Non-pigmented ciliary epithelial cell (primary cell): ENCODE measurements around the gene NEO1.

Experiments used
- DNase-seq: peaks from one replicate; pipeline ENCODE4 v3.0.0-alpha.2; 2010; ENCODE audit warnings: low read depth

The NEO1 gene

GRCh38 chr15:73330206-73331051 is 278.2 kb downstream of the NEO1 start:
- no peak for DNase-seq

DNA sequence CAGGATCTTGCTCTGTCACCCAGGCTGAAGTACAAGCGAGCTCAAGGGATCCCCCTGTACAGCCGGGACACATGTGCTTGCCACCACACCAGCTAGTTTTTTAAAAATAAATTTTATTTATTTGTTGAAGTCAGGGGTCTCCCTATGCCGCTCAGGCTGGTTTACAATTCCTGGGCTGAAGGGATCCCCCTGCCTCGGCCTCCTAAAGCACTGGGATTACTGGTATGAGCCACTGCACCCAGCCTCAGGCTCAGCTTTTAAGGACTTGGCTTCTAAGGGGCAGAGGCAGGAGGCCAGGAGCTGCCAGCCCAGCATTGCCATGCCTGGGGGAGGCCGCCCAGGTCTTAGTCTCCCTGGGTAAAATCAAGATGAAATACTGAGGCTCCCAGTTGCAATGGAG is 279.2 kb downstream of the NEO1 start:
- DNase-seq: no peak

- no peak for DNase-seq
Observed at GRCh38 chr15:73331991-73332925, 280.0 kb downstream of the NEO1 start.

DNA sequence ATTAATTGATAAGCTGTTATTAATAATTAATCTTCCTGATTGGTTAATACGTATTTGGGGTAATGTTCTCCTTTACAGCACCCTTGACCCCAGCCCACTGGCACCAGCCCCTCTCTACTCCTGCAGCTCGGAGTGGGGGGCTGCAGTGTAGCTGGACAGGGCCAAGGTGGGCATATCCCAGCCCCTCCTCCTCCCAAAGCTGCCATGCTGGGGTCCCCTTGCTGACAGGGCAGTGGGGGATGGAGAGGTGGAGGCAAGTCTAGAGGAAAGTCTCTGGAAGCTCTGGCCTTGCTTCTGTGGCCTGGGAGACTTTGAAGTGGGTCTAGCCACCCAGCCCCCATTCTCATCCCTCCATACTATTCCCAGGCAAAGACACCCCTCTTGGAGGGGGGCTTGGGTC is 280.7 kb downstream of the NEO1 start:
- no peak for DNase-seq

GRCh38 chr15:73334086-73334485 is 281.8 kb downstream of the NEO1 start:
- DNase-seq: no peak

DNA sequence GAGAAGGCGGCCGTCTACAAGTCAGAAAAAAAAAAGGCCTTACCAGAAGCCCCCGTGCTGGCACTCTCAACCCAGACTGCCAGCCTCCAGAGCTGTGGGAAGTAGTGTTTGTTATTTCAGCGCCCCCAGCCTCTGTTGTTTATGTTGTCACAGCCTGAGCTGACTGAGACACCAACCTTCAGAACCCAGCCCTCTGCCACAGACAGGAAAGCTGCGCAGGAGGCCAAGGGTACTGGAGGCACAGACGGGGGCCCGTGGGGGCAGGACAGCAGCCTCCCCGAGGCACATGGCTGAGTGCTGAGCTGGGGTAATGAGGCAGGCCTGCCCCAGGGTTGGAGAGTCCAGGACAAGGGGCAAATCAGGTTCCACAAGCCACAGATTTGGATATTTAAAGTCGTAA is 282.8 kb downstream of the NEO1 start:
- no peak for DNase-seq

DNA sequence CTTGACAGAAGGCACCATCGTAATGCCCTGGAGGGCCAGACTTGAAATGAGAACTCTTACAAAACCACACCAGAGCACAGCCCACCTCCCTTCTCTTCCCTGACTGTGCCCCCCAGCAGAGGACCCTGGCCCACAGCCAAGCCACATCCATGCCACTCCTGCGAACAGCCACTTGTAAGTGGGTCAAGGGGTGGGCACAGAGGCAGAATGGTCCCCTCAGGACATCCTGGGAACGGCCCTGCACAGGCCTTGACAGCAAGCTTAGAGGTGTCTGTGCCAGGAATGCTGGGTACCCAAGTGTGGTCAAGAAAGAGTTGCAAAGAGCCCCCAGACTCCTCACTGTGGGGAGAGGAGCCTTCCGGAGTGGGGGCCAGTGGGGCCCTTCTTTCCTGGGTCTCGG is 283.2 kb downstream of the NEO1 start:
- DNase-seq: no peak

DNA sequence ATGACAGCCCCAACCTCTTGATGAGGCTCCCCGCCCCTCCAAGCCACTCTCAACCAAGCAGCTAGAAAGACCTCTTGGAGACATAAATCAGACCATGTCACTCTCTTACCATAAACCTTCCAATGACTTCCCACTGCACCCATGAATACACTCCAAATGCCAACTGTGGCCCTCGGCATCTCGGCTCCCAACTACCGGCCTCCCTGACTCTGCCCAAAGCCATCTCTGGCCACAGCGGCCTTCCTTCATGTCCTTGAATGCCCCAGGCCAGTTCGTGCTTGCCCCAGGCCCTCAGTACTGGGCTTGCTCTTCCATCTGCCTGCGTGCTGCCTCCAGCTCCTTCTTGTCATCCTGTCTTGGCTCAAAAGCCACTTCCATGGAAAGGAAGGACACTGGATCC is 284.5 kb downstream of the NEO1 start:
- no peak for DNase-seq

DNA sequence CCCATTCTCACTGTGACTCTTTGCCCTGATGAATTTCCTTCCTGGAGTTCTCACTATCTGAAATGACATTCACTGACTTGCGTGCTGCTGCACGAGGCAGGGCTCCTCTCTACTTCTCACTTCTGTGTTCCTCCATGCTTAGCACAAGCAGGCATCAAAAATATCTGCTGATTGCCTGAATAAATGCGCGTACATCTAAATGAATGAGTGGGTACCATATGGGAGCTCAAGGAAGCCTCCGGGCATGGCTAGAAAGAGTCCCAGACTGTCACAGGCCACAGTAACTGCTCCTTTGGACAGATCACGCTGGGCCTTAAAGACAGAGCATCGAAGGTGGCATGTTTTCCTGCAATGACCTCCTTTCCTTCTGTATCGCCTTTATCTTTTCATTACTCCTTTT is 284.9 kb downstream of the NEO1 start:
- DNase-seq: no peak

DNA sequence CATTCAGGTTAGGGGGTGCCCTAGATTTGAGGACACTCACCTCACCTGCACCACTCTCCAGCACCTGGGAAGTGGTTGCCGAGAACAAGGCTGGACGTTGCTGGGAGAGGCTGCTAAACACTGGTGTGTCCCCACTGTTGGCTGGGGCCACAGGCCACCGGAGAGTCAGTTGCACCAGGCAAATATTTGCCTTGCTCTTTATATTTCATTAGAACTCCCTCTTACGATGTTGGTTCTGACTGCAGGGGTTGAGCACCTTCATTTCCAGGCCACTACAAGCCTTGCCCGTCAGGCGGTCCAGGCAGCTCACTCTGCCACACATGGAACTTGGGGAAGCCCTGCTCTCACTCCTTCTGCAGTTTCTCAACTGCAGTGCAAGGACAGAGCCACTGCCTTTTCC is 285.8 kb downstream of the NEO1 start:
- no peak for DNase-seq

DNA sequence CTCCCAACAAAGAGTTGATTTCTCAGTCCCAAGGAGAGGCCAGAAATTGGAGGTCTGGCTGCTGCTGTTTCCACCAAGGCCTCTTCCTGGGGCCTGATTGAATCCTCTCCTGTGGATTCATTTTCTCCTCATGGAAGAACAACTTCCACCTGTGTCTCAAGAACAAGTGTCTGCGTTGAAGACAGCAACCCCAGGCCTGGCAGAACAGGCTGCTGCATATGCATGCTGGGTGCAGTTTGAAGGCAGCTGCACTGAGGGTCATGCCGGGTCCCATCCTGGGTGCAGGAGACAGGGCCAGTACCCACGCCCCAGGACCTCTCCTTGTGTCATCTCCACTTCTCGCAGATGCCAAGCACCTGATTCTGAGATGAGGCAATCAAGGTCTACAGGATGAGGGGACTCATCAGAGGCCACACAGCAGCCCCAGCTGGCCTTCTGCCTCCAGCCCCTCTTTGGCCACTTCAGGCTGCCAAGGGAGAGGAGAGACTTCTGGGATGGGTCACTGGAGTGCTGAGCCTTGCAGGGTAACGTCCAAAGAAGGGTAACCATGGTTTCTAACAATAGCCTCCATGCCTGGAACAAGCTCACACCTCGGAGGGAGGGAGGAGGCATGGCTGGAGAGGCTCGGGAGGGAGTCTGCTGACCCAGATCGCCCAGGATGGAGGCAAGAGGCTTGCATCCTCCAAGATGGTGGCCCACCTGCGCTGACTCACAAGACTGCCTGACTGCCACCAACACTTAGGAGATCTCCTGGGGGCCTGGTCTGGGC is 286.5 kb downstream of the NEO1 start:
- no peak for DNase-seq

DNA sequence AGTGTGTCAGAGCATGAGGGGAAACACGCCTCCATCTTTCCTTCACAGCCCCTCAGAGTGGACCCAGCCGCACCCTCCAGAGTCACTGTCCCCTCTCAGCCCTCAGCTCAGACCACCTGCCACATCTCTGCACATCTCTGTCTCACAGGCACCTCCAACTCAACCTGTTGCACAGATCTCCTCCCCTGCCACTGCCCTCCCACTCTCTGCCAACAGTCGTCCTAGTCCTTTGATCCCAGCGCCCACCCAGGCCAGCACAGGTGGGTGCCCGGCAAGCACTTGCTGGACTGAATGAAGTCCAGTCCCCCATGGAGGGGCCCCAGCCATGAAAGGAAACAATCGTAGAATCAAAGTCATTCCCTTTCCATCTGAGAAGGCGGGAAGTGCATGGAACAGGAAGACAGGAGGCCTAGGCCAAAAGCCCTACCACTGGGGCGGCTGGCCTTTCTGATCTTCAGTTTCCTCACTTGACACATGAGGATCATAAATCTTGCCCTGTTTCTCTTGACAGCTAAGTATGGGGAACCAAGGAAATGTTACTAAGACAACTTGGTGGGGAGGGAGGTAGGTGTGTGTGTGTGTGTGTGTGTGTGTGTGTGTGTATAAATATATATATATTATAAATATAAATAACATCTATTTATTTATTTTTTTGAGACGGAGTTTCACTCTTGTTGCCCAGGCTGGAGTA is 288.4 kb downstream of the NEO1 start:
- no peak for DNase-seq

- no peak for DNase-seq
Observed at GRCh38 chr15:73341886-73342600, 289.8 kb downstream of the NEO1 start.

DNA sequence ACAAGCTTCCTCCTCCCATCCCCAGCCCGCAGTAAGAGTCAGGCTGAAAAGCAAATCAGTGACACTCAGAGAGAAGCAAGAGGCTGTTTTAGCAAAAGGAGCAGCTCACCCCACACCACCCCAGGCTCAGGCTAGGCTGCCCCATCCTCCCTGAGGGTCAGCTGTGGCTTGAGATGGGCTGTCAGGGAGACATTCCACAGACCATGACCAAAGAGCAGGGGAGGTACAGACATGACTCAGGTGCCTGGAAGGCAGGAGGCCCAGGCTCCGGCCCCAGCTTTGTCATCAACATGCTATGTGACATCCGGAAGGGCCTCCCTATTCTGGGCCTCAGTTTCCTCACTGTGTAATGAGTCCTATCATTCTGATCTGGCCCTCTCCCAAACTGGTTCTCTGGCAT is 291.8 kb downstream of the NEO1 start:
- no peak for DNase-seq

DNA sequence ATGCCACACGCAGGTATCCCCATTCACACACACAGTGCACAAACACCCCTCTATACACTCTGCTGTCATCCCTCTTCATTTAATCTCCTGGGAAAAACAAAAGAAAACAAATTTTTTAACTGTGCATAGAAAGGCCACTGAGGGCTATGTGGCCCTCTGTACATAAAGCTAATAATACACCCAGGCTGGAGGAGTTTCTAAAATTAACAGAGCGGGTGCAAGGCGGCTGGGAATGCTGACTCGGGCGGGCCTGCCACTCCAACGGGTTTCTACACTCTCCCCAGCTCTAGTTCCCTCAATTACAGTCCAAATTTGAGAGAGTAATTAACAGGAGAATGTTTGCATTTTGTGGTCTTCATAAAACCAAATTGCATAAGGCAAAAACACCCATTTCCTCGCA is 293.4 kb downstream of the NEO1 start:
- DNase-seq: no peak

GRCh38 chr15:73346735-73347312 is 294.6 kb downstream of the NEO1 start:
- no peak for DNase-seq

DNA sequence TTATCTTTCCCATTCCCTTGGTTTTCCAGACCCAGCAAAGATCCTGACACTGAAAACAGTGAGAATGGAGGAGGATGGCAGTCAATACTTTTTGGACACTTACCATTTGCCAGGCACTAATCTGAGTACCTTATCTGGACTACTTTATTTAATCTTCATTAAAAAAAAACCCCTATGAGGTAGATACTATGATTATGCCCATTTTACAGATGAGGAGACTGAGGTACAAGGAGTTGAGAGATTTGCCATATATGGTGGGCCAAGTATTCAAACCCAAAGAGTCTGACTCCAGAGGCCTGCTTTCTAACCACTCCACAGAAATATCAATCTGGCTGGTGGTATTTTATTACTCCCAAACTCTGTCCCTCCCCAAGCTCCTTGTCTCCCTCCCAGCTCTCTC is 296.9 kb downstream of the NEO1 start:
- no peak for DNase-seq

- no peak for DNase-seq
Observed at GRCh38 chr15:73352082-73352481, 299.8 kb downstream of the NEO1 start.

GRCh38 chr15:73353734-73354133 is 301.5 kb downstream of the NEO1 start:
- no peak for DNase-seq

- no peak for DNase-seq
Observed at GRCh38 chr15:73354241-73354640, 302.0 kb downstream of the NEO1 start.
